SK-N-SH (cell line): ENCODE measurements around the gene AMDHD2. TPM values are rescaled to one million over a fixed set of nuclear protein-coding genes. Genes with fewer than 3 reads are reported as not detected.

Experiments
- CTCF ChIA-PET: fragments of 300-600, 350-600 bp; formaldehyde crosslinking; extraction: SDS; loops from one replicate; lab custom pipeline; 2021; lab: Yijun Ruan, JAX
- POLR2A ChIA-PET: fragments of 350-600 bp; sonication (Branson Sonifier 250); formaldehyde crosslinking; extraction: SDS; loops from one replicate; lab custom pipeline; 2020; ENCODE audit warnings: antibody characterized with exemption, inconsistent platforms; lab: Yijun Ruan, JAX
- DNase-seq: peaks from one replicate; pipeline ENCODE4 v3.0.0; 2012
- H2AFZ ChIP-seq: fragments of 200-600 bp; sonication (generic); 2 replicates; pipeline ENCODE4 v1.8.1; 2016; ENCODE audit warnings: antibody characterized with exemption, mild to moderate bottlenecking, low read depth
- H3F3A ChIP-seq: fragments of 200-600 bp; sonication (generic); replicated peaks from 2 replicates; pipeline ENCODE3; 2016; ENCODE audit warnings: antibody characterized with exemption, mild to moderate bottlenecking; ENCODE audit not compliant: insufficient read depth
- H3K27ac ChIP-seq, 2 experiments: fragments of 200-500 bp in 1 of 2; fragments of 200-600 bp in 1 of 2; sonication (Bioruptor generic) in 1 of 2; sonication (generic), shearing (Covaris generic) in 1 of 2; 2 replicates each; pipeline versions ENCODE4 v1.5.1 to v1.6.1; 2014 to 2016; ENCODE audit warnings: low read depth in 2 of 2, inconsistent platforms in 1 of 2, low read length in 1 of 2, mild to moderate bottlenecking in 1 of 2, mixed read lengths in 1 of 2
- H3K27me3 ChIP-seq: fragments of 200-600 bp; sonication (generic), shearing (Covaris generic); 2 replicates; pipeline ENCODE4 v1.6.1; 2016; ENCODE audit warnings: mixed run types; ENCODE audit not compliant: insufficient read depth
- H3K36me3 ChIP-seq, 2 experiments: fragments of 200-500 bp in 1 of 2; fragments of 200-600 bp in 1 of 2; sonication (Bioruptor generic) in 1 of 2; sonication (generic) in 1 of 2; replicated peaks in 1 of 2; 2 replicates each; pipeline versions ENCODE3 to v1.5.1; 2014 to 2016; ENCODE audit warnings: low read length in 1 of 2, mild to moderate bottlenecking in 1 of 2; ENCODE audit not compliant: insufficient read depth in 2 of 2, control insufficient read depth in 1 of 2
- H3K4me1 ChIP-seq, 2 experiments: fragments of 200-500 bp in 1 of 2; fragments of 200-600 bp in 1 of 2; sonication (Bioruptor generic) in 1 of 2; sonication (generic), shearing (Covaris generic) in 1 of 2; 2 replicates each; pipeline versions ENCODE4 v1.5.1 to v1.6.1; 2014 to 2016; ENCODE audit warnings: low read depth in 1 of 2, low read length in 1 of 2, mixed run types in 1 of 2; ENCODE audit not compliant: insufficient read depth in 2 of 2, control insufficient read depth in 1 of 2
- H3K4me2 ChIP-seq: fragments of 200-600 bp; sonication (generic), shearing (Covaris generic); 2 replicates; pipeline ENCODE4 v1.6.1; 2017; ENCODE audit warnings: mixed run types
- H3K4me3 ChIP-seq, 2 experiments: fragments of 200-500 bp in 1 of 2; fragments of 200-600 bp in 1 of 2; sonication (Bioruptor generic) in 1 of 2; sonication (generic), shearing (Covaris generic) in 1 of 2; 2 replicates each; pipeline versions ENCODE4 v1.5.1 to v1.8.1; 2014 to 2016; ENCODE audit warnings: low read depth in 2 of 2, inconsistent platforms in 1 of 2, low read length in 1 of 2, mild to moderate bottlenecking in 1 of 2, mixed read lengths in 1 of 2, moderate library complexity in 1 of 2
- H3K79me2 ChIP-seq: fragments of 200-600 bp; sonication (generic); 2 replicates; pipeline ENCODE4 v1.8.1; 2017; ENCODE audit warnings: mild to moderate bottlenecking; ENCODE audit not compliant: insufficient read depth
- H3K9ac ChIP-seq: fragments of 200-600 bp; sonication (generic); 2 replicates; pipeline ENCODE4 v1.6.1; 2017; ENCODE audit warnings: mixed run types
- H3K9me2 ChIP-seq: fragments of 200-600 bp; sonication (generic); 2 replicates; pipeline ENCODE4 v1.6.1; 2017; ENCODE audit warnings: mixed run types
- H3K9me3 ChIP-seq: fragments of 200-600 bp; sonication (generic); 2 replicates; pipeline ENCODE4 v1.6.1; 2017; ENCODE audit warnings: mixed run types, mild to moderate bottlenecking, moderate library complexity
- H4K20me1 ChIP-seq: fragments of 200-600 bp; sonication (generic); 2 replicates; pipeline ENCODE4 v1.6.1; 2017; ENCODE audit warnings: mild to moderate bottlenecking, mixed run types; ENCODE audit not compliant: insufficient read depth
- CHD2 ChIP-seq: fragments of 150-350 bp; IDR thresholded peaks from 2 replicates; pipeline ENCODE4 v1.6.1; 2018; ENCODE audit warnings: low read length; ENCODE audit not compliant: partially characterized antibody
- ELF1 ChIP-seq: IDR thresholded peaks from 2 replicates; pipeline ENCODE4 v1.4.0; 2012
- EP300 ChIP-seq, 2 experiments: IDR thresholded peaks; 2 replicates each; pipeline versions ENCODE4 v1.4.0 to v1.6.1; 2012; ENCODE audit warnings: borderline replicate concordance in 1 of 2, low read depth in 1 of 2, low read length in 1 of 2
- JUND ChIP-seq: IDR thresholded peaks from 2 replicates; pipeline ENCODE4 v1.4.0; 2012
- MAX ChIP-seq: IDR thresholded peaks from 2 replicates; pipeline ENCODE4 v1.4.0; 2012; ENCODE audit warnings: low read depth
- MXI1 ChIP-seq: IDR thresholded peaks from 2 replicates; pipeline ENCODE4 v1.6.1; 2012; ENCODE audit warnings: mild to moderate bottlenecking, low read depth, low read length, improper control_type of control experiment
- NFIC ChIP-seq: IDR thresholded peaks from 2 replicates; pipeline ENCODE4 v1.4.0; 2012; ENCODE audit warnings: borderline replicate concordance
- POLR2AphosphoS5 ChIP-seq: IDR thresholded peaks from 2 replicates; pipeline ENCODE4 v1.6.1; 2012; ENCODE audit warnings: low read depth, low read length
- RCOR1 ChIP-seq: fragments of 150-350 bp; IDR thresholded peaks from 2 replicates; pipeline ENCODE4 v1.6.1; 2017; ENCODE audit warnings: antibody characterized with exemption, low read length
- REST ChIP-seq: IDR thresholded peaks from 2 replicates; pipeline ENCODE4 v1.6.1; 2012; ENCODE audit warnings: mild to moderate bottlenecking, low read depth, low read length, moderate library complexity
- RFX5 ChIP-seq: IDR thresholded peaks from 2 replicates; pipeline ENCODE4 v1.6.1; 2012; ENCODE audit warnings: mild to moderate bottlenecking, improper control_type of control experiment, low read length
- RXRA ChIP-seq: IDR thresholded peaks from 2 replicates; pipeline ENCODE4 v1.4.0; 2012; ENCODE audit warnings: low read depth, mild to moderate bottlenecking, borderline replicate concordance
- SIN3A ChIP-seq: IDR thresholded peaks from 2 replicates; pipeline ENCODE4 v1.6.1; 2012; ENCODE audit warnings: low read depth, mild to moderate bottlenecking, low read length, moderate library complexity, borderline replicate concordance
- TAF1 ChIP-seq: IDR thresholded peaks from 2 replicates; pipeline ENCODE4 v1.6.1; 2012; ENCODE audit warnings: low read depth, mild to moderate bottlenecking, low read length, moderate library complexity, borderline replicate concordance
- TCF12 ChIP-seq: IDR thresholded peaks from 2 replicates; pipeline ENCODE4 v1.4.0; 2012
- USF2 ChIP-seq: fragments of 150-350 bp; IDR thresholded peaks from 2 replicates; pipeline ENCODE4 v1.6.1; 2017; ENCODE audit warnings: antibody characterized with exemption, low read length, low read depth, borderline replicate concordance
- WGBS: methylation state at CpG from one replicate; pipeline ENCODE4 v1.1.6; 2017; ENCODE audit warnings: low lambda C conversion rate; 5-methylcytosine and 5-hydroxymethylcytosine counted together
- polyA plus RNA-seq, 3 experiments: library from polyadenylated mRNA; depleted of rRNA; stranded (reverse); fragments of >200 nt; gene quantifications; 2 replicates each; pipeline ENCODE4 v1.2.3, GENCODE V29; 2012
- TF ChIP-seq, protein P1 (sequence below): IDR thresholded peaks from 2 replicates; pipeline ENCODE4 v1.4.0; 2012; ENCODE audit warnings: low read depth, borderline replicate concordance
- TF ChIP-seq, protein P2 (sequence below): IDR thresholded peaks from 2 replicates; pipeline ENCODE4; 2012
- TF ChIP-seq, protein P3 (sequence below): IDR thresholded peaks from 2 replicates; pipeline ENCODE4 v1.4.0; 2012; ENCODE audit warnings: low read depth, borderline replicate concordance

The AMDHD2 gene, protein sequence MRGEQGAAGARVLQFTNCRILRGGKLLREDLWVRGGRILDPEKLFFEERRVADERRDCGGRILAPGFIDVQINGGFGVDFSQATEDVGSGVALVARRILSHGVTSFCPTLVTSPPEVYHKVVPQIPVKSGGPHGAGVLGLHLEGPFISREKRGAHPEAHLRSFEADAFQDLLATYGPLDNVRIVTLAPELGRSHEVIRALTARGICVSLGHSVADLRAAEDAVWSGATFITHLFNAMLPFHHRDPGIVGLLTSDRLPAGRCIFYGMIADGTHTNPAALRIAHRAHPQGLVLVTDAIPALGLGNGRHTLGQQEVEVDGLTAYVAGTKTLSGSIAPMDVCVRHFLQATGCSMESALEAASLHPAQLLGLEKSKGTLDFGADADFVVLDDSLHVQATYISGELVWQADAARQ
- 38.1 and 50.7 TPM in 2 replicates for polyA plus RNA-seq (2012; rRNA removed)
- 10.0 and 16.0 TPM in 2 replicates for polyA plus RNA-seq (2012; cell fraction: cytosol; rRNA removed)
- 250 and 312 TPM in 2 replicates for polyA plus RNA-seq (2012; cell fraction: nucleus; rRNA removed)

DNA sequence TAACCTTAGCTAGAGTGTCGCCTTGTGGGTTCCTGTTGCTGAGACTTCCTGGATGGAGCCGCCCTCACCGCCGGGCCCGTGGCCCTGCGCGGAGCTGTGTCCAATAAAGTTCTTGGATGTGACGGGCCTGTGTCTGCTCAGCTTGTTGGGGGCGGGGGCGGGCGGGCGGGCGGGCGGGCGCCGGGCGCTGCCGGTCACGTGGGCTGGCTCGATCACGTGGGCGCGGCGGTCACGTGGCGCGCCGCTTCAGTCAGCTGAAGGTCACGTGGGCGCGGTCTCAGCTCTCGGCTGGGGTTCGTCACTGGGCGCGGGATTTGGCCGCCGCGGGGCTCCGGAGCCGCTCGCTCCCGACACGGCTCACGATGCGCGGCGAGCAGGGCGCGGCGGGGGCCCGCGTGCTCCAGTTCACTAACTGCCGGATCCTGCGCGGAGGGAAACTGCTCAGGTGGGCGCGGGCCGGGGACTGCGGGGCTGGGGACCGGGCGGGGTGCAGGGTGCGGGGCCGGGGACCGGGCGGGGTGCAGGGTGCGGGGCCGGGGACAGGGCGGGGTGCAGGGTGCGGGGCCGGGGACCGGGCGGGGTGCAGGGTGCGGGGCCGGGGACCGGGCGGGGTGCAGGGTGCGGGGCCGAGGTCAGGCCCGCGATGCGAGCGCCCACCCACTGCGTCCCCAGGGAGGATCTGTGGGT is at the start of gene AMDHD2:
AMDHD2 (plus strand) TSS at position 275 of the 687 bp plus-strand sequence; CDS start at position 363, 88 bp downstream.
- Histone ChIP-seq H3K9me3 (no peaks in the 10 kb centered on the region), H3K36me3 (peaks cover 20 to 26% of the 10 kb centered on the region in 2 experiments), H3K4me3 (peak within 1 kb of the TSS; percentile 58 to 75), H3F3A (peaks cover 7% of the 10 kb centered on the region), H2AFZ (no peak within 1 kb of the TSS), H3K4me1 (peaks cover 12 to 28% of the 10 kb centered on the region in 2 experiments; a peak in 3 of 4 replicates), H3K4me2 (peak within 1 kb of the TSS; percentile 85), H3K9ac (peak within 1 kb of the TSS; percentile 84), H3K9me2 (no peaks in the 10 kb centered on the region), H3K79me2 (peaks cover 81% of the 10 kb centered on the region), H4K20me1 (peaks cover 42% of the 10 kb centered on the region), H3K27me3 (no peaks in the 10 kb centered on the region), H3K27ac (peak within 1 kb of the TSS; percentile 65 to 87)
- ChIA-PET POLR2A (interaction anchor here (0.7 to 1.7 kb wide), 5 partner anchors 9 to 52 kb away, joined by 3 to 15 read pairs (median 4); partner anchors contain the start of gene CEMP1), CTCF (interaction anchor here (1.1 to 1.8 kb wide), 2 partner anchors 11 to 19 kb away, joined by 4 to 5 read pairs; partner anchors contain the start of gene CEMP1)
- DNase-seq = peak; percentile 99
- 2% methylated on average over 20 of the region's 83 CpGs for WGBS
- TF ChIP-seq MXI1 (peak; percentile 70), ELF1 (peak; percentile 41), REST (no peak), MAX (peak; percentile 86), CHD2 (peak; percentile 90), TCF12 (peak; percentile 33; the same call in 1 of the 2 replicates), RXRA (no peak), USF2 (peak; percentile 98), EP300 (IDR thresholded peaks at IDR 0.05; ENCODE audit: borderline replicate concordance in 1 of 2, low read depth in 1 of 2, low read length in 1 of 2) (peak in 1 of 2 experiments; percentile 19; a peak in 1 of 4 replicates), RFX5 (no peak), TAF1 (peak; percentile 63; the same call in 1 of the 2 replicates), RCOR1 (peak; percentile 79), POLR2AphosphoS5 (peak; percentile 83), SIN3A (peak; percentile 98; the same call in 1 of the 2 replicates), NFIC (peak; percentile 48; the same call in 1 of the 2 replicates), JUND (no peak)
- TF ChIP-seq, protein P1, sequence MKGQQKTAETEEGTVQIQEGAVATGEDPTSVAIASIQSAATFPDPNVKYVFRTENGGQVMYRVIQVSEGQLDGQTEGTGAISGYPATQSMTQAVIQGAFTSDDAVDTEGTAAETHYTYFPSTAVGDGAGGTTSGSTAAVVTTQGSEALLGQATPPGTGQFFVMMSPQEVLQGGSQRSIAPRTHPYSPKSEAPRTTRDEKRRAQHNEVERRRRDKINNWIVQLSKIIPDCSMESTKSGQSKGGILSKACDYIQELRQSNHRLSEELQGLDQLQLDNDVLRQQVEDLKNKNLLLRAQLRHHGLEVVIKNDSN = peak; percentile 97
- TF ChIP-seq, protein P2, sequence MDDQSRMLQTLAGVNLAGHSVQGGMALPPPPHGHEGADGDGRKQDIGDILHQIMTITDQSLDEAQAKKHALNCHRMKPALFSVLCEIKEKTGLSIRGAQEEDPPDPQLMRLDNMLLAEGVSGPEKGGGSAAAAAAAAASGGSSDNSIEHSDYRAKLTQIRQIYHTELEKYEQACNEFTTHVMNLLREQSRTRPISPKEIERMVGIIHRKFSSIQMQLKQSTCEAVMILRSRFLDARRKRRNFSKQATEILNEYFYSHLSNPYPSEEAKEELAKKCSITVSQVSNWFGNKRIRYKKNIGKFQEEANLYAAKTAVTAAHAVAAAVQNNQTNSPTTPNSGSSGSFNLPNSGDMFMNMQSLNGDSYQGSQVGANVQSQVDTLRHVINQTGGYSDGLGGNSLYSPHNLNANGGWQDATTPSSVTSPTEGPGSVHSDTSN = peak; percentile 84
- TF ChIP-seq, protein P3, sequence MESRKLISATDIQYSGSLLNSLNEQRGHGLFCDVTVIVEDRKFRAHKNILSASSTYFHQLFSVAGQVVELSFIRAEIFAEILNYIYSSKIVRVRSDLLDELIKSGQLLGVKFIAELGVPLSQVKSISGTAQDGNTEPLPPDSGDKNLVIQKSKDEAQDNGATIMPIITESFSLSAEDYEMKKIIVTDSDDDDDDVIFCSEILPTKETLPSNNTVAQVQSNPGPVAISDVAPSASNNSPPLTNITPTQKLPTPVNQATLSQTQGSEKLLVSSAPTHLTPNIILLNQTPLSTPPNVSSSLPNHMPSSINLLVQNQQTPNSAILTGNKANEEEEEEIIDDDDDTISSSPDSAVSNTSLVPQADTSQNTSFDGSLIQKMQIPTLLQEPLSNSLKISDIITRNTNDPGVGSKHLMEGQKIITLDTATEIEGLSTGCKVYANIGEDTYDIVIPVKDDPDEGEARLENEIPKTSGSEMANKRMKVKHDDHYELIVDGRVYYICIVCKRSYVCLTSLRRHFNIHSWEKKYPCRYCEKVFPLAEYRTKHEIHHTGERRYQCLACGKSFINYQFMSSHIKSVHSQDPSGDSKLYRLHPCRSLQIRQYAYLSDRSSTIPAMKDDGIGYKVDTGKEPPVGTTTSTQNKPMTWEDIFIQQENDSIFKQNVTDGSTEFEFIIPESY = peak; percentile 92; the same call in 1 of the 2 replicates
